ENCODE measurements around the gene SOSTDC1.

SOSTDC1 gene

DNA sequence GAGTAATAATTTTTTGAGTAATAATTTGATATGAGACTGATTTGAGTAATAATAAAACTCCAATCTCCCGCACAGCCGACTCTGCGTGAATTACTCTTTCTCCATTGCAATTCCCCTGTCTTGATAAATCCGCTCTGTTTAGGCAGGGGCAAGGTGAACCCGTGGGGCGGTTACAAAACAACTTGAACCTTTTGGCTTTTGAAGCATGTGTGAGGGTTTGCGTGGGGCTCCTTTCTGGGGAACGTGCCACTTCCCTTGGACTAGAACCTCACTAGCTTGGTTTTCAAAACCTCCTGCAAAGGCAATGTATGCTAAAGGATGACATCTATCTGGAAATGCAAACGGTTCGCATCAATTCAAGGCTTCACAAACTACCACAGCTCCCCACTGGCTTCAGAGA, 45.7 kb downstream of the SOSTDC1 start:
- DNase-seq (ENCODE audit: low read depth): no peak

DNA sequence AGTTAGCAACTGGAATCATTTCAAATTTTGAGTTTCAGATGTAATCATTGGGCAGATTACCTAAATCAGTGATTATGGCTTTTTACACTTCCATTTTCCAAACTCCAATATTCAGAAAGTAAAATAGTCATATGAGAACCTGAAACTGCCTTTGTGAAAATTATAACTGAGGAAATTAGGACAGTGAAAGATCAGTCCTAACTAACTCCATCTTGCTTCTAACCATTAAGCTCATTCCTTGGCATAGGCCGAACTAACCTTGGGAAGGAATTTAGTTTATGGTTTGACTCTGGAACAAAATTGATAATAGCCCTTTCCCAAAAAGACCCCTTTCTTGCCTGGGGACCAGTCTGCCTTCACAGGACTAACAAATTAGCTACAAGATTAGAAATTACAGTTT, 46.4 kb downstream of the SOSTDC1 start:
- DNase-seq (ENCODE audit: low read depth): no peak

DNA sequence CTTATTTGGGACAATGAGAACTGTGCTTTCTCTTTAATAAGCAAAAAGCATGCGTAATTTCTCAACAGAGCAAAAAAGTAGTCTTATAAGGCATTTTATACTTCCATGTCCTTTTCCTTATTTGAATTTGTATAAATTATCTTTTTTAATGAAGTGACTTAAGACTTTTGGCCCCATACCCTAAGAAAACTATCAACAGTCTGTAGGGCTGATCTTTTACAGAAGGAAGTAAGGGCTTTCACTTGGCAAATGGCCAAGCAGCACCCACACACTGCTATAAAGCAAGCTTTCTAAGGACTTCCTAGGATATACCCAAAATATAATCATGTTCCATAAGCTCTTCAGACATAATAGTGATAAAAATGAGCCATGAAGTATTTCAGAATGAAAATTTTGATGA, 47.6 kb downstream of the SOSTDC1 start:
- DNase-seq (ENCODE audit: low read depth): no peak

DNA sequence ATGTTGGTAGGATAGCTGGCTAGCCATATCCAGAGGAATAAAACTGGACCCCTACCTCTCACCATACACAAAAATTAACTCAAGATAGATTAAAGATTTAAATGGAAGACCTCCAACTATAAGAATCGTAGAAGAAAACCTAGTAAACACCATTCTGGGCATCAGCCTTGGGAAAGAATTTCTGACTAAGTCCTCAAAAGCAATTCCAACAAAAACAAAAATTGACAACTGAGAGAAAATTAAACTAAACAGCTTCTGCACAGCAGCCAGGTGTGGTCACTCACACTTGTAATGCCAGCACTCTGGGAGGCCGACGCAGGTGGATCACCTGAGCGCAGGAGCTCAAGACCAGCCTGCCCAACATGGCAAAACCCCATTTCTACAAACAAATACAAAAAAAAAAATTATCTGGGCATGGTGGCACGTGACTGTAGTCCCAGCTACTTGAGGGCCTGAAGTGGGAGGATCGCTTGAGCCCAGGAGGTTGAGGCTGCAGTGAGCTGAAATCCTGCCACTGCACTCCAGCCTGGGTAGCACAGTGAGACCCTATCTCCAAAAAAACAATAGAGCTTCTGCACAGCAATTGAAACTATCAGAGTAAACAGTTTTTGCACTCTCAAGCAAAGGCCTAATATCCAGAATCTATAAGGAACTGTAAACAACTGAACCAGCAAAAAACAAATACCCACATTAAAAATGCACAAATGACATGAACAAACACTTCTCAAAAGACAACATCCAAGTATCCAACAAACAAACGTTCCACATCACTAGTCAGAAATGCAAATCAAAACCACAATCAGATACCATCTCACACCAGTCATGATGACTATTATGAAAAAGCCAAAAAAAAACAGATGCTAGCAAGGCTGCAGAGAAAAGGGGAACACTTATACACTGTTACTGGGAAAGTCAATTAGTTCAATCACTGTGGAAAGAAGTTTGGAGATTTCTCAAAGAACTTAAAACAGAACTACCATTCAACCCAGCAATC, 49.0 kb downstream of the SOSTDC1 start:
- no peak for DNase-seq (ENCODE audit: low read depth)

DNA sequence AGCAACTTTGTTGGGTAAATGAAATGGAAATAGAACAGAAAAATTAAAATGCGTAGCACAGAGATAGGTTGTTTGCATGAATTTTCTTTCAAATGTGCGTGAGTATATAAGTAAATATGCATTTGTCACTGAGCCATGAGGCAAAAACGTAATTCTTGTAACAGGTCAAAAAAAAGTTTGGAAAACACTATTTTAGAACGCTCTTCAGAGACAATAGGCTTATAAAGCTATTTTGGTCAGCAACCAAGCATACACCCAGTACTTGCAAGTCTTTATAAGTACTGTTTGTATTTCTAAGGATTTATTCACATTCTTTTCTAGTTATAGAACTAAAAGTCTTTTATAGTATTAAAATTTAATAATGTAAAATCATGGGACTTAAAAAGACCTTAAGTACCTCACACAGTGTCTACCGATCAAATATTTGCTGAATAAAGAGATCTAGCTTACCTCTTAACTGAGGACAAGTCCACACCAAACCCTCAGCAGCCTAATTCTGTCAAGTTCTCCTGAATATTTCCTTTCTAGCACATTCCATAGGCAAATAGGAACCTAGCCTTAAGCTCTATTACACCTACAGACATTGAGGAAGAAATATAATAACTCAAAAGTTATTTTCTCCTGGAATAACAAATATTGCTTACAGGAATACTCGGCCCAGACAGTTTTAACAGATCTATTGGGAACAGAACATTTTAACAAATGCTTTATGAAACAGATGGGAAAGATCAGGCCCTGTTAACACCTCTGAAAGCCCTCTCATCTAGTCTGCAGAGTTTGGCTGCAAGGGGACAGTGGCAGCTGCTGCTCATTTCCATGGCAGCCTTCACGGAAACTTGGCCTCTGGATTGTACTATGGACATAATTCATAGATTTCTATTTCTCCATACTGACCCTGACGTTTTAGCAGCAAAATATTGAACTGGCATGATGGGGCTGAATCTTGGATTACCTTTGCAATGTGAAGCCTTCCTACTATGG, 53.0 kb downstream of the SOSTDC1 start:
- DNase-seq (ENCODE audit: low read depth): no peak
